ENCODE results near the gene ZC3H4. TPM values are rescaled to one million over a fixed set of nuclear protein-coding genes. Genes with fewer than 3 reads are reported as not detected.
"Not testable (repeated sequence)": the region's sequence is repeated elsewhere in the genome, so short reads cannot be mapped to it uniquely, and the experiment has no call there.

ZC3H4 gene
- total RNA-seq, 2 donors from 2014 or later: 35.3 to 49.1 TPM

- Histone ChIP-seq H3K4me3 (no peak overlapping the region), H3K36me3 (peaks cover 0 to 7% of the 10 kb centered on the region in 2 donors), H3K27ac (no peak overlapping the region), H3K9me3 (no peaks in the 10 kb centered on the region), H3K27me3 (replicated peaks; ENCODE audit: insufficient read depth) (no peaks in the 10 kb centered on the region), H3K4me1 (replicated peaks) (no peaks in the 10 kb centered on the region)
- 86% methylated on average over 13 of the region's 13 CpGs for WGBS
- no peak for TF ChIP-seq POLR2AphosphoS5 (IDR thresholded peaks at IDR 0.05)
- TF ChIP-seq POLR2A (IDR thresholded peaks at IDR 0.05): no peak
- no peak for TF ChIP-seq CTCF (IDR thresholded peaks at IDR 0.05)
- DNase-seq (ENCODE audit: low spot score): no peak
- intact Hi-C loops (cut with DNase I): no loop called here
These were observed 31.1 kb upstream of the ZC3H4 start for GRCh38 chr19:47144630-47145029.

- peak; percentile 65 for DNase-seq (ENCODE audit: low spot score)
- no peaks in the 10 kb centered on the region for H3K9me3 ChIP-seq
- H3K4me3 ChIP-seq: no peak overlapping the region
- intact Hi-C loops (cut with DNase I): no loop called here
- peak overlapping the region; percentile 39 to 61 for H3K27ac ChIP-seq
- peaks cover 0 to 7% of the 10 kb centered on the region in 2 donors for H3K36me3 ChIP-seq
- WGBS: 37% methylated on average over 11 of the region's 11 CpGs
- H3K27me3 ChIP-seq (replicated peaks; ENCODE audit: insufficient read depth): no peaks in the 10 kb centered on the region
- no peak for TF ChIP-seq POLR2A (IDR thresholded peaks at IDR 0.05)
- peak in 1 of 4 experiments; percentile 1 for TF ChIP-seq CTCF (IDR thresholded peaks at IDR 0.05)
- peak; percentile 83 for TF ChIP-seq POLR2AphosphoS5 (IDR thresholded peaks at IDR 0.05)
- H3K4me1 ChIP-seq (replicated peaks): no peaks in the 10 kb centered on the region
These were observed 29.9 kb upstream of the ZC3H4 start for GRCh38 chr19:47143322-47144073.

- H3K9me3 ChIP-seq: no peaks in the 10 kb centered on the region
- intact Hi-C loops (cut with DNase I): no loop called here
- 45% methylated on average over 5 of the region's 5 CpGs for WGBS
- TF ChIP-seq POLR2A (IDR thresholded peaks at IDR 0.05): no peak
- TF ChIP-seq POLR2AphosphoS5 (IDR thresholded peaks at IDR 0.05): no peak
- no peak for TF ChIP-seq CTCF (IDR thresholded peaks at IDR 0.05)
- H3K4me3 ChIP-seq: no peak overlapping the region
- DNase-seq (ENCODE audit: low spot score): no peak
- peaks cover 0 to 7% of the 10 kb centered on the region in 2 donors for H3K36me3 ChIP-seq
- H3K4me1 ChIP-seq (replicated peaks): no peaks in the 10 kb centered on the region
- H3K27me3 ChIP-seq (replicated peaks; ENCODE audit: insufficient read depth): no peaks in the 10 kb centered on the region
- peak overlapping the region; percentile 39 to 61 for H3K27ac ChIP-seq
These were observed 29.2 kb upstream of the ZC3H4 start for GRCh38 chr19:47142779-47143178.

GRCh38 chr19:47141695-47142094 is 28.1 kb upstream of the ZC3H4 start:
- Histone ChIP-seq H3K9me3 (no peaks in the 10 kb centered on the region), H3K27me3 (replicated peaks; ENCODE audit: insufficient read depth) (no peaks in the 10 kb centered on the region), H3K4me1 (replicated peaks) (no peaks in the 10 kb centered on the region), H3K27ac (no peak overlapping the region), H3K36me3 (peaks cover 0 to 7% of the 10 kb centered on the region in 2 donors), H3K4me3 (no peak overlapping the region)
- no peak for DNase-seq (ENCODE audit: low spot score)
- no peak for TF ChIP-seq POLR2AphosphoS5 (IDR thresholded peaks at IDR 0.05)
- TF ChIP-seq CTCF (IDR thresholded peaks at IDR 0.05): no peak
- no peak for TF ChIP-seq POLR2A (IDR thresholded peaks at IDR 0.05)
- intact Hi-C loops (cut with DNase I): no loop called here

- DNase-seq (ENCODE audit: low spot score); intact Hi-C loops (cut with DNase I): not testable (repeated sequence)
- 40% methylated on average over 7 of the region's 7 CpGs for WGBS
These were observed 27.7 kb upstream of the ZC3H4 start for GRCh38 chr19:47141252-47141651.

More at GRCh38 chr19:47141252-47141651, 27.7 kb upstream of the ZC3H4 start:
- not testable (repeated sequence) for H3K27me3 ChIP-seq (replicated peaks; ENCODE audit: insufficient read depth); H3K27ac ChIP-seq; H3K9me3 ChIP-seq; H3K4me1 ChIP-seq (replicated peaks); H3K4me3 ChIP-seq; H3K36me3 ChIP-seq
